Stimulated activated CD8-positive, alpha-beta memory T cell treated with anti-CD3 and anti-CD28 coated beads, Interleukin-12 subunit alpha, Interleukin-12 subunit beta, amount 100 ng/mL, for 24 hours (primary cell): ENCODE data around the gene TGFBR3.

Experiments
- DNase-seq: peaks from one replicate; pipeline ENCODE4 v3.0.0-alpha.2; 2020; ENCODE audit errors: extremely low read depth

Gene TGFBR3

GRCh38 chr1:91755702-91756287, 130.2 kb downstream of the TGFBR3 start:
- no peak for DNase-seq

GRCh38 chr1:91754816-91755580, 131.0 kb downstream of the TGFBR3 start:
- DNase-seq = no peak

GRCh38 chr1:91754348-91754747, 131.6 kb downstream of the TGFBR3 start:
- DNase-seq = peak; percentile 23

DNA sequence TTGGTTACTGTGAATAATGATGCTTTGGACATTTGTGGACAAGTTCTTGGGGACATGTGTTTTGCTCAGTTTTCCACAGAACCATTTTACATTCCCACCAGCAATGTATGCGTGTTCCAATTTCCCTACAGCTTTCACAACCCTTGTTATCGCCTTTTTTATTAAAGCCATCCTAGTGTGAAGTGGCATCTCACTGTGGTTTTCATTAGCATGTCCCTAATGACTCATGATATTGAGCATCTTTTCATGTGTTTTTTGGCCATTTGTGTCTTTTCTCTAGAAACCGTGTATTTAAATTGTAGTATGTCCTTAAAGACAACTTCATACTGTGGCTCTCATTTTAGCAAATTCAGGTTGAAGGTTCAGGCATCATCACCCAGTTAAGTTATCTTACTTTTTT, 132.1 kb downstream of the TGFBR3 start:
- DNase-seq = no peak

DNA sequence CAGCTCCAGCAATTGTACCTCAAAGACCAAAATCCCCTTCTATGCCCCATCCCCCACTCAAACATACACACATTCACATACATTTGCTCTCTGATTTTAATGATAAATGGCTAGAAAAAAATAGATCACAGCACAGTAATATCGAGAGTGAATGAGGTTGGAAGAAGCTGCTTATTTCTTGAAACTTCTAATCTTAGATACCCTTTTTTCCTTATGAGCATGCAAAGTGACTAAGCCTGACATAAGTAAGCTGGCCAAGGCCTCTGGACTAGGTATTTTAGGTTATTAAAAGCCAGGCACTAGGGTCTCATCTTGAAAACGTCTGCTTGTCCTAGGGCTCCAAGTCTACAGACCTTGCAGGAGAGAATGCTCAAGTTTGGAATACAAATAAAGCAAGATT, 133.6 kb downstream of the TGFBR3 start:
- DNase-seq = no peak

DNA sequence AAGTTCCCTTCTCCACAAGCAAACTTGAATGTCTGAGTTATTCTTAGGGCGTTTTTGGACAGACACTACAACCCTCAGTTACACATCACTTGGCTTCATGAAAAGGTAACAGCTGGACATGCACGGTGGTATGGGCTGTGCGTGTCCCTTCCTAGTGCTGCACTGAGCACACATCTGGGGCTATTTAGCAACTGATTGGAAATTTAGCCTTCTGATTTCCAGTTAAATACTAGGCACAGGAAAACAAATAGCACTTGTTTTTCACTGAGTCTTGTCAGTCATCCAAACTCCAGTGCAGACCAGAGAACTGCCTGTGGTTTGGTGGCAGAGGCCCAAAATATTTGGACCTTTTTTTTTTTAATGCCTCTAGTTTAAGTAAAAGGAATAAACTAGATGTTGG, 134.7 kb downstream of the TGFBR3 start:
- DNase-seq = no peak

- no peak for DNase-seq
These were observed 135.5 kb downstream of the TGFBR3 start for GRCh38 chr1:91750398-91750996.

DNA sequence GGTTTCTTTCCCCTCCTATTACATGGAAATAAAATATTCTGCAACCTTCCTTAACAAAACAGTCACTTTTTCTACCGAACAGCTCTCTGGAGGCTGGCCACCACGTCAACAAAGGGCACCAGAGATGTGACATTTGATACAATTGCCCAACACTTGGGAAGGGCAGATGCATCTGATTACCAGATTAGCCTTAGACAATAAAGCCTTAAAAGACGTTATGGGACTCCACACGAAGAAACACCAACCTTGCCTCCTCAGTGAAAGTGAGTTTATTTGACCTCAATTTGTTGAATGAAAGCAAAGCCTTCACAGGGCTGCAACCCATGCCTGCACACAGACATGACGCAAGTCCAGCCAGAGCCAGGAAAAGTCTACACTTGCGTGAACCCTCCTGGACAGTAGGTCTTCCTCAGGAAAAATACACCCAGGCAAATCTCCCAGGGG, 136.1 kb downstream of the TGFBR3 start:
- no peak for DNase-seq

- DNase-seq = no peak
These were observed 138.3 kb downstream of the TGFBR3 start for GRCh38 chr1:91747666-91748065.

DNA sequence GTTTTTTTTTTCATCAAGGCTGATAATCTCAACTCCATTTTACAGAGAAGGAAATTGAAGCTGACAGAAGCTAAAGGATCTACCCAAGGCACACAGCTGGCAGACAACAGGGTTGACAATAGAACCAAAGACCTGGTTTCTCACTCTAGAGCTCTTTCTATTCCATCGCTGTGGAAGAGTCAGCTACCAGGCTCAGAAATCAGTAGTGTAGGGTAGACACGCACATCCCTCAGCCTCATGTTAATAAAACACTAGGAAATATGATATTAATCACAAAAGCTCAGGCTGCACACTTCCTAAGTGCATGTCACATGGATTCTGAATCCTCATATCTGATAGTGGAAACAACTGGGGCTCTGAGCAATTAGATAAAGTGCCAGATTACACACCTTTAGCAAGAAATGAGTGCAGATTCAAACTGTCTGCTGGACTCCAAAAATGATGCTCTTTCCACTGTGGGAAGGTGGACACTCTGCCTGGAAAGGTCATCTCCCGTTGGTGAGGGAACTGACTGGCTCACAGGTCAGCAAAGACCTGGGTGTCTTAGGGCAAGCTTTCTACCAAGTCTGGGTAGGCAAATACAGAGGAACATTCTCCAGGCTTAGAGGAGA, 139.1 kb downstream of the TGFBR3 start:
- no peak for DNase-seq

DNA sequence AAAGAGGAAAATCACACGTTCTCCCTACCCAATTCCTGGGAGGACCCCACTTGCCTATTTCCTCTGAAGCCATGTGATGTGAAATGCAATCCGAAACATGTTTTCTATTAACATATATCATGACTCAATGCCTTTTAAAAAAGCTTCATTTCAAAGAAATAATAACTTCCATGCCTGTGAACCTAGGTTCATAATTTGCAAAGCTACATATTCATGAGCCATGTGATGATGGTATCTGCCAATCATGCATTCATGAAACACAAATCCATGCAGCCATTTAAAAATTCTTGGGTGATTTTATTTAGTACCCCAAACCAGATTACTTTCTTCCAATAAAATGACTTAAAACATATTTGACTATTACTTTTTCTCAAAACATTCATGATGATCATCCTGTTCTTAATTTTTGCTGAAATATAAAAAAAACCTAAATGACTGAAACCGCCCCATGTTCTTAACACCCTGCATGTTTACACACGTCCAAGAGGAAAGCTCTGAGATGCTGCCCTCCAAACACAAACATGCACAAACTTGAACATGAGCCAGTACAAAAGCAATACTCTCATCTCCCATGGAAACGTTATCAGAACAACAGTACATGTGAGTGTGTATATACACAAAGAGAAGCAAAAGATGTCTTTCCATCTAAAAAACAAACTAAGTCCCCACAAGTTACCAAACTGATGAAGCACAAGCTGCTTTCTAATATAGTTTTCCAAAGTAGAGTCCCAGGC, 140.1 kb downstream of the TGFBR3 start:
- no peak for DNase-seq

- no peak for DNase-seq
These were observed 140.9 kb downstream of the TGFBR3 start for GRCh38 chr1:91744953-91745639.

GRCh38 chr1:91742848-91743292, 143.1 kb downstream of the TGFBR3 start:
- no peak for DNase-seq

- no peak for DNase-seq
These were observed 144.0 kb downstream of the TGFBR3 start for GRCh38 chr1:91741906-91742305.

GRCh38 chr1:91741301-91741700, 144.7 kb downstream of the TGFBR3 start:
- DNase-seq = no peak

DNA sequence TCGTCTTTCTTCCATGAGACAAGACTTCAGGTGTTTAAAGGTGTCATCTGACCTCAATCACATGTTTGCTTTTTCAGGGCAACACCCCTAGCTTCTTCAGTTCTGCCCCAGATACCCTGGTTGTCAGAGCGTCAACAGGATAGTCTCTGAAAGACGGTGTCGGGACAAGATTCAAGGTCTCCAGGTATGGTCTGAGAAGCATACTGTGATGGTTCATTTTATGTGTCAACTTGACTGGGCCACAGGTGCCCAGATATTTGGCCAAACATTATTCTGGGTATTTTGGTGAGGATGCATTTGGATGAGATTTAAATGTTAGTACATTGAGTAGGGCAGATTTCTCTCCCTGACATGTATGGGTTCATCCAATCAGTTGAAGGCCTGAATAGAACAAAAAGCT, 148.3 kb downstream of the TGFBR3 start:
- no peak for DNase-seq

GRCh38 chr1:91736715-91737615, 149.0 kb downstream of the TGFBR3 start:
- DNase-seq = no peak

- DNase-seq = no peak
These were observed 149.7 kb downstream of the TGFBR3 start for GRCh38 chr1:91736146-91736714.

DNA sequence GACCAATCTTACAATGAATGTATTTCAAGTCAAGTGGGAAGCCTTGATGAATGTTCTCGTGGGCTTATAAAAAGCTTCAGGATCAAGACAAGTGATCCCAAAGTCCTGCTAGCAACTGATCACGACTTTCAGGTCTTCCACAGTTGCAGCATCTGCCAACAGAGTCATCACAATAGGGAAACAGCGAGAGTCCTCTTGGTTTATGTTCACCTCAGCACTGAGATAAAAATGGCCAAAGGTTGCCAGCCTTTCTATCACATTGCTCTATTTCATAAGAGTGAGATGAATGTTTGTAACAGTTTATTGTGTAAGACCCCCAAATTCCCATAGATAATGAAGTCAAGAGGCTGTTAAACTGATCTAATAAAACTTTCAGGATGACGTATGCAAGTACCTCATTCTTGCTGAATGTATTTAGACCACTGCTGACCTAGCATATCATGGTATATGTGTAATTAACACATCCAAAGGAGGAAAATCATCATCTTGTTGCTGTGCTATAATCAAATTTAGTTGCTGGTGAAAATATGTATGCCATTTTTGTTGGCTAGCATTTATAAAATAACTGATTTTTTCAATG, 150.6 kb downstream of the TGFBR3 start:
- DNase-seq = no peak

- DNase-seq = no peak
These were observed 151.2 kb downstream of the TGFBR3 start for GRCh38 chr1:91734761-91735160.
